WTC11 (cell line): Measurements from ENCODE around the gene TEX14. TPM values are rescaled to one million over a fixed set of nuclear protein-coding genes. Genes with fewer than 3 reads are reported as not detected.

Source experiments
- ATAC-seq: fragments of 200-7000 bp; cut with Tn5 transposase; 2 replicates; pipeline ENCODE4 v1.10.0; 2021; ENCODE audit warnings: mild to moderate bottlenecking, moderate library complexity
- CTCF ChIA-PET: fragments of 300-600 bp; sonication (Branson Sonifier 250); formaldehyde crosslinking; loops from one replicate; lab custom pipeline; 2021; ENCODE audit warnings: antibody characterized with exemption; lab: Charles Lee
- POLR2A ChIA-PET: fragments of 350-600 bp; sonication (Branson Sonifier 250); formaldehyde crosslinking; loops from one replicate; lab custom pipeline; 2021; ENCODE audit warnings: antibody characterized with exemption; lab: Charles Lee
- DNase-seq: peaks from one replicate; pipeline ENCODE4 v3.0.0; 2021; ENCODE audit warnings: low spot score
- H3K27ac Mint-ChIP-seq: 2 replicates; pipeline ENCODE4 v1.8.0; 2021; ENCODE audit warnings: mixed read lengths
- H3K27me3 Mint-ChIP-seq: 2 replicates; pipeline ENCODE4 v1.8.0; 2021; ENCODE audit warnings: low read depth, mild to moderate bottlenecking, moderate library complexity, mixed read lengths
- H3K36me3 Mint-ChIP-seq: 2 replicates; pipeline ENCODE4 v1.8.0; 2021; ENCODE audit warnings: mixed read lengths
- H3K4me1 Mint-ChIP-seq: 2 replicates; pipeline ENCODE4 v1.8.0; 2022; ENCODE audit warnings: mixed read lengths
- H3K4me3 Mint-ChIP-seq: 2 replicates; pipeline ENCODE4 v1.8.0; 2021; ENCODE audit warnings: mild to moderate bottlenecking, moderate library complexity, mixed read lengths
- H3K9me3 Mint-ChIP-seq: 2 replicates; pipeline ENCODE4 v1.8.0; 2021; ENCODE audit warnings: mixed read lengths
- CBFB ChIP-seq: sonication (generic); formaldehyde crosslinking; IDR thresholded peaks from 2 replicates; pipeline ENCODE4 v1.8.1; 2022; ENCODE audit warnings: mild to moderate bottlenecking, low read depth, missing genetic modification reagents
- E2F1 ChIP-seq: sonication (generic); formaldehyde crosslinking; IDR thresholded peaks from 2 replicates; pipeline ENCODE4 v1.8.0; 2022; ENCODE audit warnings: mild to moderate bottlenecking, missing genetic modification reagents
- FOXK1 ChIP-seq: sonication (generic); formaldehyde crosslinking; IDR thresholded peaks from 2 replicates; pipeline ENCODE4 v1.8.0; 2022; ENCODE audit warnings: mild to moderate bottlenecking, moderate library complexity, missing genetic modification reagents
- NR3C1 ChIP-seq: sonication (generic); formaldehyde crosslinking; conservative IDR thresholded peaks from 2 replicates; pipeline ENCODE4 v1.8.1; 2023; ENCODE audit warnings: low read depth, mild to moderate bottlenecking, missing genetic modification reagents
- PREB ChIP-seq: sonication (generic); formaldehyde crosslinking; IDR thresholded peaks from 2 replicates; pipeline ENCODE4 v1.8.1; 2022; ENCODE audit warnings: mild to moderate bottlenecking, missing genetic modification reagents, moderate library complexity, borderline replicate concordance
- SMAD4 ChIP-seq: sonication (generic); formaldehyde crosslinking; IDR thresholded peaks from 2 replicates; pipeline ENCODE4 v1.8.0; 2022; ENCODE audit warnings: mild to moderate bottlenecking, missing genetic modification reagents
- STAT6 ChIP-seq: sonication (generic); formaldehyde crosslinking; conservative IDR thresholded peaks from 2 replicates; pipeline ENCODE4 v1.8.1; 2023; ENCODE audit warnings: mild to moderate bottlenecking, low read depth, missing genetic modification reagents, moderate library complexity
- TEAD1 ChIP-seq: sonication (generic); formaldehyde crosslinking; IDR thresholded peaks from 2 replicates; pipeline ENCODE4 v1.8.0; 2022; ENCODE audit warnings: mild to moderate bottlenecking, missing genetic modification reagents
- USF2 ChIP-seq: sonication (generic); formaldehyde crosslinking; IDR thresholded peaks from 2 replicates; pipeline ENCODE4 v1.8.1; 2023; ENCODE audit warnings: mild to moderate bottlenecking, missing genetic modification reagents, moderate library complexity
- total RNA-seq: library from RNA; stranded (reverse); gene quantifications from 3 replicates; pipeline ENCODE4 v1.2.3, GENCODE V29; 2021

Gene TEX14
- total RNA-seq, 1 experiment from 2014 or later, result 1.4 TPM

- Mint-ChIP-seq H3K9me3 (no peaks in the 10 kb centered on the region), H3K27me3 (no peaks in the 10 kb centered on the region), H3K4me1 (peaks cover 43% of the 10 kb centered on the region), H3K36me3 (no peaks in the 10 kb centered on the region), H3K27ac (peak overlapping the region; percentile 96), H3K4me3 (peak overlapping the region; percentile 43; the same call in 1 of the 2 replicates)
- ATAC-seq (peak; percentile 82), DNase-seq (peak; percentile 16)
- POLR2A ChIA-PET, result interaction anchor here (0.6 kb wide), 1 partner anchor 512 kb away, joined by 3 read pairs; no protein-coding TSS in a partner anchor
- CTCF ChIA-PET, result interaction anchor here (0.9 to 5.0 kb wide), 9 partner anchors 12 to 413 kb away, joined by 3 to 23 read pairs (median 5); no protein-coding TSS in a partner anchor
- TF ChIP-seq FOXK1 (CRISPR knock-in tag) (0 out of 2 replicates have a peak, but pooled peaks have one; percentile 23), TEAD1 (CRISPR knock-in tag) (0 out of 2 replicates have a peak, but pooled peaks have one; percentile 47), SMAD4 (CRISPR knock-in tag) (no peak)
- TF ChIP-seq, all 79 proteins: peak for 2
These were observed 126.2 kb downstream of the TEX14 start for GRCh38 chr17:58565389-58566311.

- DNase-seq, result no peak
These were observed 126.9 kb downstream of the TEX14 start for GRCh38 chr17:58564971-58565370.

More at GRCh38 chr17:58564971-58565370, 126.9 kb downstream of the TEX14 start:
- ChIA-PET CTCF (interaction anchor here (0.9 to 5.0 kb wide), 8 partner anchors 13 to 414 kb away, joined by 3 to 23 read pairs (median 5); no protein-coding TSS in a partner anchor), POLR2A (interaction anchor here (0.6 kb wide), 1 partner anchor 513 kb away, joined by 3 read pairs; no protein-coding TSS in a partner anchor)
- TF ChIP-seq USF2 (CRISPR knock-in tag) (no peak), E2F1 (CRISPR knock-in tag) (no peak), NR3C1 (CRISPR knock-in tag) (no peak), FOXK1 (CRISPR knock-in tag) (no peak), STAT6 (CRISPR knock-in tag) (no peak), PREB (no peak), CBFB (CRISPR knock-in tag) (no peak)
- Mint-ChIP-seq H3K4me3 (no peak overlapping the region), H3K9me3 (no peaks in the 10 kb centered on the region), H3K36me3 (no peaks in the 10 kb centered on the region), H3K4me1 (peaks cover 43% of the 10 kb centered on the region), H3K27ac (peak overlapping the region; percentile 96), H3K27me3 (no peaks in the 10 kb centered on the region)
- no peak for ATAC-seq
